CD4-positive, alpha-beta T cell treated with Interleukin-2 at 100 ng/mL for 4 hours (primary cell): Measurements from ENCODE around the gene IL4.
A peak's percentile ranks its signal among the peaks of the same experiment; 100 is the strongest.

Experiments
- DNase-seq: peaks from one replicate; pipeline ENCODE4 v3.0.0-alpha.2; 2020; ENCODE audit warnings: low spot score

The IL4 gene

GRCh38 chr5:132658381-132659302 lies 15.1 kb upstream of the IL4 start:
- DNase-seq = no peak

GRCh38 chr5:132659598-132660493 lies 13.9 kb upstream of the IL4 start:
- no peak for DNase-seq

GRCh38 chr5:132661231-132662003 lies 12.4 kb upstream of the IL4 start:
- no peak for DNase-seq

- DNase-seq = no peak
Observed at GRCh38 chr5:132662004-132662401, 11.8 kb upstream of the IL4 start.

GRCh38 chr5:132662925-132663770 lies 10.6 kb upstream of the IL4 start:
- peak; percentile 27 for DNase-seq

- DNase-seq = peak; percentile 15
Observed at GRCh38 chr5:132663771-132664695, 9.8 kb upstream of the IL4 start.

- no peak for DNase-seq
Observed at GRCh38 chr5:132664696-132665209, 9.0 kb upstream of the IL4 start.

- DNase-seq = no peak
Observed at GRCh38 chr5:132665574-132666080, 8.2 kb upstream of the IL4 start.

GRCh38 chr5:132666310-132667123 lies 7.3 kb upstream of the IL4 start:
- no peak for DNase-seq

GRCh38 chr5:132667309-132667708 lies 6.5 kb upstream of the IL4 start:
- DNase-seq = no peak

- no peak for DNase-seq
Observed at GRCh38 chr5:132667761-132668705, 5.8 kb upstream of the IL4 start.

GRCh38 chr5:132668706-132669454 lies 4.9 kb upstream of the IL4 start:
- DNase-seq = no peak

- DNase-seq = no peak
Observed at GRCh38 chr5:132669455-132669820, 4.4 kb upstream of the IL4 start.

GRCh38 chr5:132669966-132670882 lies 3.6 kb upstream of the IL4 start:
- DNase-seq = no peak

GRCh38 chr5:132671000-132671399 lies 2.8 kb upstream of the IL4 start:
- no peak for DNase-seq

- no peak for DNase-seq
Observed at GRCh38 chr5:132673488-132673887, 301 bp upstream of the IL4 start.
